ENCODE measurements around the gene WDR13.
"Not testable (repeated sequence)": the region's sequence is repeated elsewhere in the genome, so short reads cannot be mapped to it uniquely, and the experiment has no call there.

GRCh38 chrX:48555731-48556325, 41.5 kb upstream of the WDR13 start:
- TF ChIP-seq CTCF, POLR2A (IDR thresholded peaks at IDR 0.05): not testable (repeated sequence)
